Liver (tissue), 9 donors: ENCODE data around the gene TTC23L. TPM values are rescaled to one million over a fixed set of nuclear protein-coding genes. Genes with fewer than 3 reads are reported as not detected.

ENCODE experiments used
- DNase-seq: peaks from one replicate; pipeline ENCODE4 v3.0.0-alpha.2; 2017; ENCODE audit warnings: low spot score
- H3K27ac ChIP-seq, 2 donors: one replicate each; pipeline ENCODE4 v1.7.0; 2013; ENCODE audit warnings: inconsistent platforms in 2 of 2, low read length in 2 of 2, control low read depth in 1 of 2, low read depth in 1 of 2, mild to moderate bottlenecking in 1 of 2
- H3K27me3 ChIP-seq, 4 donors: one replicate each; pipeline versions ENCODE4 v1.6.1 to v1.7.0; 2013; ENCODE audit warnings: low read length in 3 of 4, inconsistent platforms in 1 of 4, mild to moderate bottlenecking in 1 of 4, moderate library complexity in 1 of 4; ENCODE audit not compliant: control insufficient read depth in 4 of 4, insufficient read depth in 4 of 4
- H3K36me3 ChIP-seq, 4 donors: one replicate each; pipeline versions ENCODE4 v1.6.1 to v1.7.0; 2013; ENCODE audit warnings: low read length in 3 of 4, mild to moderate bottlenecking in 3 of 4, low read depth in 1 of 4, moderate library complexity in 1 of 4; ENCODE audit not compliant: control insufficient read depth in 4 of 4, insufficient read depth in 3 of 4
- H3K4me1 ChIP-seq, 4 donors: one replicate each; pipeline versions ENCODE4 v1.6.1 to v1.7.0; 2013; ENCODE audit warnings: low read length in 3 of 4, mild to moderate bottlenecking in 3 of 4, moderate library complexity in 1 of 4; ENCODE audit not compliant: control insufficient read depth in 4 of 4, insufficient read depth in 4 of 4
- H3K4me3 ChIP-seq, 3 donors: one replicate each; pipeline versions ENCODE4 v1.6.1 to v1.7.0; 2013; ENCODE audit warnings: low read length in 3 of 3, control low read depth in 1 of 3, low read depth in 1 of 3, mild to moderate bottlenecking in 1 of 3
- H3K9ac ChIP-seq, 2 donors: one replicate each; pipeline ENCODE4 v1.7.0; 2013; ENCODE audit warnings: low read length in 2 of 2, mild to moderate bottlenecking in 2 of 2, moderate library complexity in 2 of 2, control low read depth in 1 of 2, low read depth in 1 of 2
- H3K9me3 ChIP-seq, 4 donors: one replicate each; pipeline versions ENCODE4 v1.6.1 to v1.7.0; 2013; ENCODE audit warnings: low read length in 3 of 4; ENCODE audit not compliant: control insufficient read depth in 4 of 4
- EGR1 ChIP-seq, 2 donors: IDR thresholded peaks; 2 replicates each; pipeline ENCODE4 v1.6.1; 2016 to 2018; ENCODE audit warnings: antibody characterized with exemption in 2 of 2, low read depth in 2 of 2
- GABPA ChIP-seq, 2 donors: IDR thresholded peaks in 1 of 2; conservative IDR thresholded peaks in 1 of 2; 2 replicates each; pipeline ENCODE4 v1.6.1; 2016; ENCODE audit warnings: antibody characterized with exemption in 2 of 2, mild to moderate bottlenecking in 1 of 2, moderate library complexity in 1 of 2
- HNF4G ChIP-seq: IDR thresholded peaks from 2 replicates; pipeline ENCODE4 v1.6.1; 2016; ENCODE audit warnings: antibody characterized with exemption
- RAD21 ChIP-seq, 2 donors: IDR thresholded peaks; 2 replicates each; pipeline ENCODE4 v1.6.1; 2016; ENCODE audit warnings: antibody characterized with exemption in 2 of 2, mild to moderate bottlenecking in 2 of 2
- REST ChIP-seq: IDR thresholded peaks from 2 replicates; pipeline ENCODE4 v1.6.1; 2016; ENCODE audit warnings: antibody characterized with exemption, mild to moderate bottlenecking
- RXRA ChIP-seq, 2 donors: IDR thresholded peaks; 2 replicates each; pipeline ENCODE4 v1.6.1; 2017 to 2018; ENCODE audit warnings: antibody characterized with exemption in 2 of 2, mild to moderate bottlenecking in 1 of 2
- WGBS: extraction: QIAGEN DNeasy Blood & Tissue Kit; methylation state at CpG from one replicate; pipeline ENCODE4 v1.1.7; 2013; 5-methylcytosine and 5-hydroxymethylcytosine counted together
- polyA plus RNA-seq, 2 donors: library from polyadenylated mRNA; stranded (reverse) in 1 of 2; unstranded in 1 of 2; fragments of 200-250 nt in 1 of 2; fragments of >200 nt in 1 of 2; fragmentation: Nextera tagmentation in 1 of 2; extraction: Ambion mirVana in 1 of 2; gene quantifications; one replicate each; pipeline versions ENCODE4 v1.2.1 to v1.2.3, GENCODE V29; 2013 to 2015
- total RNA-seq, 2 donors: library from RNA; depleted of rRNA; stranded (reverse); fragments of >200 nt; gene quantifications; one replicate each; pipeline ENCODE4 v1.2.3, GENCODE V29; 2014
- TF ChIP-seq, protein P1 (sequence below): fragments of 150-350 bp; IDR thresholded peaks from 2 replicates; pipeline ENCODE4 v1.5.1; 2017; ENCODE audit warnings: improper control_type of control experiment, low read depth, low read length; ENCODE audit not compliant: missing input control
- TF ChIP-seq, protein P2 (sequence below): IDR thresholded peaks from 2 replicates; pipeline ENCODE4 v1.6.1; 2016; ENCODE audit warnings: antibody characterized with exemption
- donor health status: healthy.
- donor health status: healthy.
- donor health status: healthy.
- donor health status: healthy.
- donor health status: healthy.

Gene TTC23L
- total and polyA plus RNA-seq, 4 donors, result 0.03 to 0.19 (median 0.08) TPM; not detected in 1

GRCh38 chr5:34903260-34903659 is 64.3 kb downstream of the TTC23L start:
- Histone ChIP-seq H3K9me3 (no peaks in the 10 kb centered on the region), H3K4me3 (no peak overlapping the region), H3K36me3 (peaks cover 0 to 6% (median 0%) of the 10 kb centered on the region in 4 donors), H3K9ac (no peak overlapping the region), H3K27me3 (no peaks in the 10 kb centered on the region), H3K4me1 (no peaks in the 10 kb centered on the region), H3K27ac (no peak overlapping the region)
- 88% methylated on average over 1 of the region's 1 CpG for WGBS
- DNase-seq, result no peak
- TF ChIP-seq REST, result no peak
- TF ChIP-seq RAD21 (IDR thresholded peaks at IDR 0.05), result no peak
- TF ChIP-seq GABPA (IDR thresholded peaks at IDR 0.05 in 1 of 2, conservative IDR thresholded peaks at IDR 0.05 in 1 of 2), result no peak
- TF ChIP-seq, protein P1, sequence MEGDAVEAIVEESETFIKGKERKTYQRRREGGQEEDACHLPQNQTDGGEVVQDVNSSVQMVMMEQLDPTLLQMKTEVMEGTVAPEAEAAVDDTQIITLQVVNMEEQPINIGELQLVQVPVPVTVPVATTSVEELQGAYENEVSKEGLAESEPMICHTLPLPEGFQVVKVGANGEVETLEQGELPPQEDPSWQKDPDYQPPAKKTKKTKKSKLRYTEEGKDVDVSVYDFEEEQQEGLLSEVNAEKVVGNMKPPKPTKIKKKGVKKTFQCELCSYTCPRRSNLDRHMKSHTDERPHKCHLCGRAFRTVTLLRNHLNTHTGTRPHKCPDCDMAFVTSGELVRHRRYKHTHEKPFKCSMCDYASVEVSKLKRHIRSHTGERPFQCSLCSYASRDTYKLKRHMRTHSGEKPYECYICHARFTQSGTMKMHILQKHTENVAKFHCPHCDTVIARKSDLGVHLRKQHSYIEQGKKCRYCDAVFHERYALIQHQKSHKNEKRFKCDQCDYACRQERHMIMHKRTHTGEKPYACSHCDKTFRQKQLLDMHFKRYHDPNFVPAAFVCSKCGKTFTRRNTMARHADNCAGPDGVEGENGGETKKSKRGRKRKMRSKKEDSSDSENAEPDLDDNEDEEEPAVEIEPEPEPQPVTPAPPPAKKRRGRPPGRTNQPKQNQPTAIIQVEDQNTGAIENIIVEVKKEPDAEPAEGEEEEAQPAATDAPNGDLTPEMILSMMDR, result no peak
- TF ChIP-seq EGR1 (IDR thresholded peaks at IDR 0.05; ENCODE audit: low read depth in 2 of 2), result no peak
- no peak for TF ChIP-seq HNF4G
- no peak for TF ChIP-seq RXRA (IDR thresholded peaks at IDR 0.05)

DNA sequence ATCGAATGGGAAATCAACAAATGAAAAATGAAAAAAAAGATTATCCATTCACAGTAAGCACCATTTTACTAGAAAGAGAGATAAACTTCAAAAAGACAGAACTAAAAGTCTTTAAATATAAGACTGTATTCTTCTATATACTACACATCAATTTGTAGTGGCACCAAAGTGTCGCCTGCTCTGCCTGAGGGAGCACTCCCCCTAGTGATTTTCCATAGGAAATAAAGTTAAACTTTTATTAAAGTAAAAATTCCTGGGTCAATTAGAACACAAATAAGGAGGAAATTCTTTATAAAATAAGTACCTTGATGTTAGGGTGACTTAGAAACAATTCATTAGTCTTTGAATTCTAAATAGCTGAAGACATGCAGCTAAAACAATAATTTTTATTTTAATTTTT is 66.6 kb downstream of the TTC23L start:
- no peaks in the 10 kb centered on the region for H3K4me1 ChIP-seq
- 92% methylated on average over 2 of the region's 2 CpGs for WGBS
- peaks cover 0 to 10% (median 4%) of the 10 kb centered on the region in 4 donors for H3K36me3 ChIP-seq
- no peak overlapping the region for H3K9ac ChIP-seq
- H3K27ac ChIP-seq, result no peak overlapping the region
- H3K4me3 ChIP-seq, result no peak overlapping the region
- TF ChIP-seq RAD21 (IDR thresholded peaks at IDR 0.05) (peak; percentile 56 to 62), GABPA (IDR thresholded peaks at IDR 0.05 in 1 of 2, conservative IDR thresholded peaks at IDR 0.05 in 1 of 2) (no peak), HNF4G (no peak)
- TF ChIP-seq, protein P2, sequence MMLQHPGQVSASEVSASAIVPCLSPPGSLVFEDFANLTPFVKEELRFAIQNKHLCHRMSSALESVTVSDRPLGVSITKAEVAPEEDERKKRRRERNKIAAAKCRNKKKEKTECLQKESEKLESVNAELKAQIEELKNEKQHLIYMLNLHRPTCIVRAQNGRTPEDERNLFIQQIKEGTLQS, result no peak
- TF ChIP-seq, protein P1, result peak; percentile 24
- no peak for DNase-seq
- no peaks in the 10 kb centered on the region for H3K27me3 ChIP-seq
- H3K9me3 ChIP-seq, result no peaks in the 10 kb centered on the region
